ENCODE measurements around the gene ZNF444. TPM values are rescaled to one million over a fixed set of nuclear protein-coding genes. Genes with fewer than 3 reads are reported as not detected.

Gene ZNF444
- total and polyA plus RNA-seq, 2 of the 8 experiments (the other 6 are each of a cell fraction or from before 2014, with no cell fraction given) = 49.5 to 54.5 TPM

GRCh38 chr19:56121180-56122167 lies 19.6 kb upstream of the ZNF444 start, which contains the start of gene ZNF787 (continued):
- TF ChIP-seq NRF1 (IDR thresholded peaks at IDR 0.05; ENCODE audit: low read depth, low read length) (peak; percentile 87), BACH1 (IDR thresholded peaks at IDR 0.05; ENCODE audit: low read length) (no peak), ATF2 (IDR thresholded peaks at IDR 0.05; ENCODE audit: low read length) (0 out of 2 replicates have a peak, but pooled peaks have one; percentile 64), POLR2A (IDR thresholded peaks at IDR 0.05; ENCODE audit: control extremely low read depth in 1 of 2, low read depth in 2 of 2, low read length in 2 of 2) (peak; percentile 45 to 46; a peak in 2 of 3 replicates), GABPA (IDR thresholded peaks at IDR 0.05; ENCODE audit: borderline replicate concordance, insufficient read depth, low read length) (peak; percentile 86; the same call in 1 of the 2 replicates), SP1 (IDR thresholded peaks at IDR 0.05; ENCODE audit: low read depth, low read length) (peak; percentile 43; the same call in 1 of the 2 replicates), RNF2 (IDR thresholded peaks at IDR 0.05; ENCODE audit: borderline replicate concordance, low read depth, low read length, missing control alignments, poor library complexity, severe bottlenecking) (no peak), CREB1 (IDR thresholded peaks at IDR 0.05) (peak; percentile 46; the same call in 1 of the 2 replicates), TAF1 (IDR thresholded peaks at IDR 0.05; ENCODE audit: low read depth, low read length) (0 out of 2 replicates have a peak, but pooled peaks have one; percentile 10), CBX5 (IDR thresholded peaks at IDR 0.05; ENCODE audit: low read depth, low read length) (no peak), ASH2L (IDR thresholded peaks at IDR 0.05; ENCODE audit: low read length) (peak; percentile 11)

All from H1 (cell line).